ENCODE data around the gene ZNF692.

Gene ZNF692

GRCh38 chr1:248816042-248816851 lies 42.6 kb downstream of the ZNF692 start:
- TF ChIP-seq CTCF (IDR thresholded peaks at IDR 0.05; ENCODE audit: extremely low read depth, insufficient read depth, missing control alignments): no peak
- no peak for DNase-seq (ENCODE audit: low spot score)
- in situ Hi-C loops (cut with MboI; ENCODE audit: low pct_unique_long_range_greater_than_20kb, low sequenced_read_pairs, unreplicated experiment): no loop called here

GRCh38 chr1:248815407-248816034 lies 43.4 kb downstream of the ZNF692 start:
- no peak for DNase-seq (ENCODE audit: low spot score)
- in situ Hi-C loops (cut with MboI; ENCODE audit: low pct_unique_long_range_greater_than_20kb, low sequenced_read_pairs, unreplicated experiment): no loop called here
- TF ChIP-seq CTCF (IDR thresholded peaks at IDR 0.05; ENCODE audit: extremely low read depth, insufficient read depth, missing control alignments): no peak

GRCh38 chr1:248814351-248814750 lies 44.5 kb downstream of the ZNF692 start:
- in situ Hi-C loops (cut with MboI; ENCODE audit: low pct_unique_long_range_greater_than_20kb, low sequenced_read_pairs, unreplicated experiment): no loop called here
- no peak for DNase-seq (ENCODE audit: low spot score)
- TF ChIP-seq CTCF (IDR thresholded peaks at IDR 0.05; ENCODE audit: extremely low read depth, insufficient read depth, missing control alignments): no peak

- in situ Hi-C loops (cut with MboI; ENCODE audit: low pct_unique_long_range_greater_than_20kb, low sequenced_read_pairs, unreplicated experiment): no loop called here
- no peak for TF ChIP-seq CTCF (IDR thresholded peaks at IDR 0.05; ENCODE audit: extremely low read depth, insufficient read depth, missing control alignments)
- DNase-seq (ENCODE audit: low spot score): no peak
Measured at GRCh38 chr1:248813546-248813945, 45.3 kb downstream of the ZNF692 start.

GRCh38 chr1:248812736-248813425 lies 46.0 kb downstream of the ZNF692 start:
- no peak for TF ChIP-seq CTCF (IDR thresholded peaks at IDR 0.05; ENCODE audit: extremely low read depth, insufficient read depth, missing control alignments)
- DNase-seq (ENCODE audit: low spot score): no peak
- in situ Hi-C loops (cut with MboI; ENCODE audit: low pct_unique_long_range_greater_than_20kb, low sequenced_read_pairs, unreplicated experiment): no loop called here

DNA sequence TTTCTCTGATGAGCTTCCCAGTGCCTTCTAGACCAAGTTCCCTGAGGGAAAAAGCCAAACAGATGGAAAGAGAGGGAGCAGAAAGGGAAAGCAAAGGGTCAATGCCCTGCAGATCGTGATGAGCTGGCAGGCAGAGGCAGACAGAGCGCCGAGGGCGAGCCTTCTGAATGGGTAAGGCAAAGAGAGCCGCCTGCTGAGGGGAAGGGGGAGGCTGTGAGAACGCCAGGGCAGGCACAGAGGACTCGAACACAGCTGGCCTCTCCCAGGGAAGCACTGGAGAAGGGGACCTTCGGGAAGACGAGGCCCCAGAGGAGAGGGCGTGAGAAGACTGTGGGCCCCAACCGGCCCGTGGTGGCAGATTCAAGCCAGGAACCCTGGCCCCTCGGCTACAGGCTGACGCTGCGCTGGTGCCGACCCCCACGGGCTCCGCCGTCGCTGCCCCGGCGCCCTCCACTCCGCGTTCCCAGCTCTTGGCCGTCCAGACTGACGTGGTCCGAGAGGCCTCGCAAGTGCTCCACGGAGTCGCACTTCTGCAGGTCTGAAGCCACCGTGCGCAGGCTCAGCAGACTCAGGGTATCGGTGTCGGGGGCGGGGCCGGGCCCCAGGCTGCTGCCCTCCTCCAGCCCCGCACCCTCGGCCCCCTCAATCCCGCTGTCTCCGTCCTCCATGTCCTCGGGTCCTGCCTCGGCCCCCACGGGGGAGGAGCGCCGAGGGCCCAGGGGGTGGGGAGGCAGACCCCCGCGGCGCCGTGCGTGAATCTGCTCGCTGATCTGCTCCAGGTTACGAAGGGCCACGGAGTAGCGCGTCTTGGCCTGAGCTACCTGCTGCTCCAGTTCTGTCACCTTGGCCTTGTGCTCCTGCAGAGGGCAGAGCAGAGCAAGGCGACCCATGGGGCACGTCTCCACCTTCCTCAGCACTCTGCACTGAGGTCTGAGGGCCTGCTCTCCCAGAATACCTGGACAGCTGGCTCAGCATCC lies 47.1 kb downstream of the ZNF692 start:
- TF ChIP-seq CTCF (IDR thresholded peaks at IDR 0.05; ENCODE audit: extremely low read depth, insufficient read depth, missing control alignments): peak; percentile 17
- in situ Hi-C loops (cut with MboI; ENCODE audit: low pct_unique_long_range_greater_than_20kb, low sequenced_read_pairs, unreplicated experiment): no loop called here
- DNase-seq (ENCODE audit: low spot score): no peak
